Fibroblast of peridontal ligament (primary cell): ENCODE data around the gene IL17RE.

Source experiments
- DNase-seq: peaks from one replicate; pipeline ENCODE4 v3.0.0-alpha.2; 2010; ENCODE audit errors: extremely low read depth

IL17RE gene

GRCh38 chr3:9955611-9956352 is 53.1 kb downstream of the IL17RE start:
- peak; percentile 82 for DNase-seq

GRCh38 chr3:9957214-9957613 is 54.6 kb downstream of the IL17RE start:
- peak; percentile 59 for DNase-seq

GRCh38 chr3:9965200-9965875 is 62.7 kb downstream of the IL17RE start:
- no peak for DNase-seq
